ENCODE data around the gene HSD17B2.
"Not testable (repeated sequence)": the region's sequence is repeated elsewhere in the genome, so short reads cannot be mapped to it uniquely, and the experiment has no call there.

Gene HSD17B2

DNA sequence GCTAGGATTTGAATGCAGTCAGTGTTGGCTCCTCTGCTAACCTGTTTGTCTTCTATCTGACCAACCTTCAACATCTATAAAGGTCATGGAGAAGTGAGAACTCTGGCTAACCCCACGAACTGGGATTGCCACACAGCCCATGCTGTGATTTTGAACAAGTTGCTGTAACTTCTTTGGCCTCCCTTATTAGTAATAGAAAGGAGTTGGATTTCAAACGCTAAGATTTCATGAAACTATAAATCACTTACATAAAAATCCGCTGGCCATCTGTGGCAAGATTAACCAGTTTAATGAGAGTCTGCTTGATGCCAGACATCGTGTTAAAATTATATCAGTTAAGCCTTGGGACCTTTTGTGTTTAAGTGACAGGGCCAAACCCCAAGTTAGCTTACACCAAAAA lies 53.4 kb downstream of the HSD17B2 start:
- Mint-ChIP-seq H3K4me1 (no peaks in the 10 kb centered on the region), H3K4me3 (no peak overlapping the region), H3K27ac (no peak overlapping the region), H3K9me3 (no peaks in the 10 kb centered on the region), H3K27me3 (peaks cover 31% of the 10 kb centered on the region), H3K36me3 (no peaks in the 10 kb centered on the region)
- DNase-seq = no peak
- CTCF ChIA-PET = no interaction called here

DNA sequence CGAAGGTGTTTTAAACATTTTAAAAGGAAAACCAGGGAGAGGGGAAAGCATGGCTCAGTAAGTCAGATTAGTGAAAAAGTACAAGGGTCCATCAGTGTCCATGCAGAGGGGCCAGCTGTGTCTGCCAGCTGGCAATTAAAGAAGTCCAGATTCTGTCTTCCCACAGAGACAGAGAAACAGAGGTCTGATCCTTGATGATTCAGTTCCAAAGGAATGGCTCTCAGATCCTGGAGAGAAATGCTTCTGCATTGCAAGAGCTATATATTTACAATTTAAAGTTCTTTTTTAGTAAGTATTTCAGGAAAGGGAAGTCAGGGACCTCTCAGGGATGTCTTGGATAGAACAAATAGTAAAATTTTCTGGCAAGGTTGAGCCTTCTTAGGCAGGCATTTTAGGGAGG lies 56.2 kb downstream of the HSD17B2 start:
- Mint-ChIP-seq H3K27me3 (peaks cover 25% of the 10 kb centered on the region), H3K36me3 (no peaks in the 10 kb centered on the region), H3K27ac (no peak overlapping the region), H3K4me3 (no peak overlapping the region), H3K4me1 (peaks cover 3% of the 10 kb centered on the region), H3K9me3 (no peaks in the 10 kb centered on the region)
- DNase-seq = no peak
- CTCF ChIA-PET = interaction anchor here (0.9 kb wide), 1 partner anchor 139 kb away, joined by 3 read pairs; no protein-coding TSS in a partner anchor

DNA sequence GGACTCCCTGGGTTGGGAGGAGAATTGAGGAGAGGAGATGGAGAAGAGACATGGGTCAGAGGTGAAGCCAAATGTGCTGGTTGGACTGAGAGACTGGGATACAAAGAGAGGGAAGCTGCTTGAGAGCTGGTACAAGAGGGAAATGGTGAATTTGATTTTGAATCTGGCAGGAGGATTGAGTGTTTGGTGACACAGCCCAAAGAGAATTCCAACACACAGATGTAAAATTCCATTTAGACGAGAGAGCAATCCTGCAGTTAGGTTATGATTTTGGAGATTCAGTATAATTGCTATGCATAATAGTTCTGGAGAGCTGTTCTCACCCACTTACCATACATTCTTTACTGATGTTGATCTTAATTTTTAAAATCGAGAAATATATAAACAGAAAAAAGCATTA lies 57.7 kb downstream of the HSD17B2 start:
- Mint-ChIP-seq H3K4me3 (no peak overlapping the region), H3K27me3 (peaks cover 22% of the 10 kb centered on the region), H3K27ac (no peak overlapping the region), H3K36me3 (no peaks in the 10 kb centered on the region), H3K9me3 (no peaks in the 10 kb centered on the region), H3K4me1 (peaks cover 3% of the 10 kb centered on the region)
- no peak for DNase-seq
- CTCF ChIA-PET = no interaction called here

DNA sequence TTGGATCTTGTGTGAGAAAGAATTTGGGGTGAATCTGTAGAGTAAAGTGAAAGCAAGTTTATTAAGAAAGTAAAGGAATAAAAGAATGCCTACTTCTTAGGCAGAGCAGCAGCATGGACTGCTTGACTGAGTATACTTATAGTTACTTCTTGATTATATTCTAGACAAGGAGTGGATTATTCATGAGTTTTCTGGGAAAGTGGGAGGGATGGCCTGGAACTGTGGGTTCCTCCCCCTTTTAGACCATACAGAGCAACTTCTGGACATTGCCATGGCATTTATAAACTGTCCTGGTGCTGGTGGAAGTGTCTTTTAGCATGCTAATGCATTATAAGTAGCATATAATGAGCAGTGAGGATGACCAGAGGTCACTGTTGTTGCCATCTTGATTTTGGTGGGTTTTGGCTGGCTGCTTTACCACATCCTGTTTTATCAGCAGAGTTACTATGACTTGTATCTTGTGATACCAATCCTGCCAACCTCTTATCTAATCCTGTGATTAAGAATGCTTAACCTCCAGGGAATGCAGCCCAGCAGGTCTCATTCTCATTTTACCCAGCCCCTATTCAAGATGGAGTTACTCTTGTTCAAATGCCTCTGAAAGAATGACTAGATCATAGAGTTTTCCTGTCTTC lies 58.7 kb downstream of the HSD17B2 start:
- CTCF ChIA-PET = no interaction called here
- Mint-ChIP-seq H3K9me3 (no peaks in the 10 kb centered on the region), H3K4me3 (no peak overlapping the region), H3K4me1 (peaks cover 3% of the 10 kb centered on the region), H3K27me3 (peaks cover 20% of the 10 kb centered on the region), H3K27ac (no peak overlapping the region), H3K36me3 (no peaks in the 10 kb centered on the region)
- no peak for DNase-seq

DNA sequence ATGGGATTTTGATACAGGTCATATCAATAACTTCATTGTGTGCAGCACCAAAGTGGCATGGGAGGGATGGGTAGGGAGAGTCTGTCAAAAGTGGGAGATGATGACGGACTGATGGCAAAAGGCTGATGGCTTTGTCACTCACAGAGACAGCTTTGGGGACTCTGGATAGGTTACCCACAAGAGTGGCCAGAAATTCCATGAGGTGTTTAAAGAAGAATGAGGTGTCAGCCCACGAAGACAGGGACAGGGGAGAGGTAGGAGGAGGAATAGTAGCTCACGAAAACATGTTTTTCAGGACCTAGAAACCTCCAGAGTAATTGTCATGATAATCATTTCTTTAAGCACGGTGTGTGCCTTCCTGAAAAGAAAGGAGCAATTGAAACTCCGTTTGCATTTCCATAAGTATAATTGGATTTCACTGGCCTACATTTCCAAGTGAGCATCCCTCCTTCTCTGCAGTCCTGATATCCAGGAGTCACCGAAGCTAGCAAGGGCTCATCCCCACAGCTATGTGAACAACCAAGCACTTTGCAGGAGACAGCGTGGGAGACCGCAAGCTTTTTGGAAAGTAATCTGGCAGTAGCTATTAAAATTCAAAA lies 60.0 kb downstream of the HSD17B2 start:
- no peak overlapping the region for H3K27ac Mint-ChIP-seq
- no peaks in the 10 kb centered on the region for H3K9me3 Mint-ChIP-seq
- H3K27me3 Mint-ChIP-seq = peaks cover 15% of the 10 kb centered on the region
- H3K36me3 Mint-ChIP-seq = no peaks in the 10 kb centered on the region
- DNase-seq = no peak
- peaks cover 3% of the 10 kb centered on the region for H3K4me1 Mint-ChIP-seq
- CTCF ChIA-PET = interaction anchor here (0.8 kb wide), 1 partner anchor 59 kb away, joined by 3 read pairs; no protein-coding TSS in a partner anchor
- no peak overlapping the region for H3K4me3 Mint-ChIP-seq

DNA sequence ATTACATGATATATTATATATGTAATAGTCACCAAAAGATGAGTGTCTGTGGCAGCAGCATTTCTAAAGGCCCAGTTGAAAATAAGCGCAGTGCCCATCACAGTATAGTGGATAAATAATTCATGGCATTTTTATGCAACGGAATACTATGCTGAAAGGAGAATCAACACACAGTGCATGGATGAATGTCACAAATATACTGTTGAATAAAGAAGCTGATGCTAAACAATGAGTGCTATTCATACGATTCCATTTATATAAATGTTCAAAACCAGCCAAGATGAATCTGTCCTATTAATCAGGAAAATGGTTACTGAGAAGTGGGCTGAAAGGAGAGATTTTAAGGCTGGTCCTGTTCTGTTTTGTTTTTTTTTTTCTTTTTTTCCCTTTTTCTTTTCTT lies 61.6 kb downstream of the HSD17B2 start:
- peaks cover 3% of the 10 kb centered on the region for H3K4me1 Mint-ChIP-seq

DNA sequence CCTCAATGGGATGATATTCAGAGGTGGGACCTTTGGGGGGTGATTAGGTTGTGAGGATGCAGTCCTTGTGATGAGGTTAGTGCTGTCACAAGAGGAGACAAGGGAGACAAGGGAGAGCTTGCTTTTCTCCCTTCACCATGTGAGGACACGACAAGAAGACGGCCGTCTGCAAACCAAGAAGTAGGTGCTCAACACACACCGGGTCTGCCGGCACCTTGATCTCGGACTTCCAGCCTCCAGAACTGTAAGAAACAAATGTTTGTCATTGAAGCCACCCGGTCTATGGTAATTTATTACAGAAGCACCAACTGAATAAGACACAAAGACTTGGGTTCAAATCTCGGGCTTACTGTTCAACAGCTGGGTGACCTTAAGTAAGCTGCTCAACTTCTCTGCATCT lies 70.1 kb downstream of the HSD17B2 start:
- no peak overlapping the region for H3K27ac Mint-ChIP-seq
- H3K4me3 Mint-ChIP-seq = no peak overlapping the region
- H3K36me3 Mint-ChIP-seq = no peaks in the 10 kb centered on the region
- H3K4me1 Mint-ChIP-seq = no peaks in the 10 kb centered on the region
- peaks cover 5% of the 10 kb centered on the region for H3K27me3 Mint-ChIP-seq
- H3K9me3 Mint-ChIP-seq = no peaks in the 10 kb centered on the region
- CTCF ChIA-PET = no interaction called here
- no peak for DNase-seq

More for the DNA sequence above, 61.6 kb downstream of the HSD17B2 start:
- CTCF ChIA-PET = interaction anchor here (0.7 kb wide), 1 partner anchor 80 kb away, joined by 3 read pairs; no protein-coding TSS in a partner anchor
- Mint-ChIP-seq H3K4me3 (no peak overlapping the region), H3K36me3 (no peaks in the 10 kb centered on the region), H3K27me3 (peaks cover 17% of the 10 kb centered on the region), H3K9me3 (no peaks in the 10 kb centered on the region), H3K27ac (no peak overlapping the region)
- DNase-seq = no peak

DNA sequence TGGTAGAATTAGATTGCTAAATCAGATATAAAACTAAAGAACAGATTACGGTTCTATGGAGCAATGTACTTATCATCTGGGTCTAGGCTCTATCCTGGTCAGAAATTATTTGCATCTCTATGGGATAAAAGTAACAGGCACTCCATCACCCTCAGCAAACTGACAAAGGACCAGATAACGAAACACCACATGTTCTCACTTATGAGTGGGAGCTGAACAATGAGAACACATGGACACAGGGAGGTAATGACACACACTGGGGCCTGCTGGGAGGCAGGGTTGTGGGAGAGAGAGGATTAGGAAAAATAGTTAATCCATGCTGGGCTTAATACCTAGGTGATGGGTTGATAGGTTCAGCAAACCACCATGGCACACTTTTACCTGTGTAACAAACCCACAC lies 73.0 kb downstream of the HSD17B2 start:
- H3K4me1 Mint-ChIP-seq = no peaks in the 10 kb centered on the region
- H3K36me3 Mint-ChIP-seq = no peaks in the 10 kb centered on the region
- no peak for DNase-seq

DNA sequence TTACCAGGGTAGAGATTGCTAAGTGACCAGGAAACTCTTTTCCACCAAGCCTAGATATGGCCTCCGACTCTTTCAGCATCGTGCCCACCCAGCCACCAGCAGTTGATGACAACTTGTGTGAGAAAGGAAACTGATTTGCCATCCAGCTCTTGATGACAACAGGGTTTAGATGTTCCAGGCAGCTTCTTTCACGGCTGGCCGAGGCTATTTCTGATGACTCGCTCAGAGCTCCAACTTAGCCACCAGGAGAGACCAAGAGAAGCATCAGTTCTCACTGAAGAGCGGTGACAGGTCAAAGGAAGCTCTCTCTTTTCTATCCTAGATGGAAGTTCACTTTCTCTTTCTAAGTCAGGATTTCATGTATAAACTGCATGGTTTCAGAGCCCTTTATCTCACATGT lies 73.7 kb downstream of the HSD17B2 start:
- DNase-seq = no peak
- Mint-ChIP-seq H3K27me3 (no peaks in the 10 kb centered on the region), H3K36me3 (no peaks in the 10 kb centered on the region), H3K4me1 (no peaks in the 10 kb centered on the region), H3K4me3 (no peak overlapping the region), H3K27ac (no peak overlapping the region), H3K9me3 (no peaks in the 10 kb centered on the region)
- CTCF ChIA-PET = no interaction called here

More for the DNA sequence above, 73.0 kb downstream of the HSD17B2 start:
- H3K27ac Mint-ChIP-seq = no peak overlapping the region
- H3K27me3 Mint-ChIP-seq = no peaks in the 10 kb centered on the region
- no peak overlapping the region for H3K4me3 Mint-ChIP-seq
- CTCF ChIA-PET = no interaction called here
- H3K9me3 Mint-ChIP-seq = no peaks in the 10 kb centered on the region

DNA sequence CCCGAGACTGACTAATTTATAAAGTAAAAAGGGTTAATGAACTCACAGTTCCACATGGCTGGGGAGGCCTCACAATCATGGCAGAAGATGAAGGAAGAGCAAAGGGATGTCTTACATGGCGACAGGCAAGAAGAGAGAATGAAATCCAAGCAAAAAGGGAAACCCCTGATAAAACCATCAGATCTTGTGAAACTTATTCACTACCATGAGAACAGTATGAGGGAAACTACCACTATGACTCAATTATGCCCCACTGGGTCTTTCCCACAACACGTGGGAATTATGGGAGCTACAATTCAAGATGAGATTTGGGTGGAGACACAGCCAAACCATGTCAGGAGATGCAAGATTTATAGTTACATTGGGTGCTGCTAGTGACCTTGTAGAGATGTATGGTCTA lies 74.2 kb downstream of the HSD17B2 start:
- H3K4me1 Mint-ChIP-seq, CTCF ChIA-PET: not testable (repeated sequence)

DNA sequence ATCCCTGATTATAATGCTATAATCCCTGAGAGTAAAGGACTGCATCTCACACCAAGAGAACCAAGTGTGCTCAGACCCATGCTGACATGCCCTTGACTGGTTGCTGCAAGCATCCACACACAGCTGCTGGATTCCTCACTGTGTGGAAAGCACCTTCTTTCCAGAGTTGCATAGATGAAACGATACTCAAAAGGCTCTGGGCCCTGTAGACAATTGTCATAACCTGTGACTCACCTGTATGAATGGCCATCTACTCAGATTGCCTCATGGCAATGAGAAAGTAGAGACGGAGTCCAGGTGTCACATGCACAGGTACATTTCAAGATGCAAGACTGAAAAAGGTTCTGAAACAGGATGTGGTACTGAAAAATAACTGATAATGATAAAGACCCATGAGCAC lies 76.9 kb downstream of the HSD17B2 start:
- Mint-ChIP-seq H3K4me1 (no peaks in the 10 kb centered on the region), H3K9me3 (no peaks in the 10 kb centered on the region), H3K36me3 (no peaks in the 10 kb centered on the region), H3K27me3 (no peaks in the 10 kb centered on the region), H3K4me3 (no peak overlapping the region), H3K27ac (no peak overlapping the region)
- DNase-seq = no peak
- CTCF ChIA-PET = no interaction called here

More for the DNA sequence above, 74.2 kb downstream of the HSD17B2 start:
- H3K9me3 Mint-ChIP-seq, H3K27me3 Mint-ChIP-seq, DNase-seq, H3K36me3 Mint-ChIP-seq, H3K4me3 Mint-ChIP-seq, H3K27ac Mint-ChIP-seq: not testable (repeated sequence)

DNA sequence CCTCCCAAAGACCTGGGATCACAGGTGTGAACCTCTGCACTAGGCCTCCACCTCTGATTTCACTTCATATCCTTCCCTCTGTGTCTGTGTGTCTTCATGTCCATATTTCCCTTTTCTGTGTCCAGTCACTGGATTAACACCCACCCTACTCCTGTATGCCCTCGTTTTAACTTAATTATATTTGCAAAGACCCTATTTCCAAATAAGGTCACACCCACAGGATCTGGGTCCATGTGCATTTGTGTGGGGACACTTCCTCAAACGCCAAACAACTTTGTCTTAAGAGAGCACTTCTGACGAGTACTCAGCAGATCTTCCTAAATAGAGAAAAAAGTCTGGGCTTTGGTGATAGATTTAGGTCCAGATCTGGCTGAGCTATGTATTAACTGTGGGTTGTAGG lies 78.7 kb downstream of the HSD17B2 start:
- DNase-seq = no peak
- no peaks in the 10 kb centered on the region for H3K36me3 Mint-ChIP-seq
- CTCF ChIA-PET = no interaction called here
- no peak overlapping the region for H3K4me3 Mint-ChIP-seq
- peaks cover 4% of the 10 kb centered on the region for H3K27me3 Mint-ChIP-seq
- no peaks in the 10 kb centered on the region for H3K4me1 Mint-ChIP-seq
- H3K9me3 Mint-ChIP-seq = no peaks in the 10 kb centered on the region
- no peak overlapping the region for H3K27ac Mint-ChIP-seq

DNA sequence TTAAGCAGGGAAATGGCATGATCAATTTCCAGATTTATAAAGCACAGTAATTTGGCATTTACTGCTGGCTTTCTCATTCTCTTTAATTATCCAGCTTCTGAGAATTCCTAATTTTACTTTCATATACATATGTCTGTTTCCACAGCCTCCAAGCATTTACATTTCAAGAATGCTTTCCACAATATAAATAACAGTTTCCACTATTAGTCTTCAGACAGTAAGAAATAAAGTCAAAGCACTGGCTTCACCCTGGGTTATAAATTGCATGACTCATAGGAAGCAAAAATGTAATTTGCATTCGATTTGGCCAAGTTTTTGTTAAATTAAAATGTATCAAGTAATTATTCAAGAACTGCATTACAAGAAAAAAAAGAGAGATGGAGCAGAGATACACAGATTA lies 81.5 kb downstream of the HSD17B2 start:
- no peaks in the 10 kb centered on the region for H3K36me3 Mint-ChIP-seq
- no peak overlapping the region for H3K27ac Mint-ChIP-seq
- CTCF ChIA-PET = no interaction called here
- H3K4me3 Mint-ChIP-seq = no peak overlapping the region
- no peak for DNase-seq
- H3K27me3 Mint-ChIP-seq = peaks cover 4% of the 10 kb centered on the region
- no peaks in the 10 kb centered on the region for H3K4me1 Mint-ChIP-seq
- no peaks in the 10 kb centered on the region for H3K9me3 Mint-ChIP-seq

DNA sequence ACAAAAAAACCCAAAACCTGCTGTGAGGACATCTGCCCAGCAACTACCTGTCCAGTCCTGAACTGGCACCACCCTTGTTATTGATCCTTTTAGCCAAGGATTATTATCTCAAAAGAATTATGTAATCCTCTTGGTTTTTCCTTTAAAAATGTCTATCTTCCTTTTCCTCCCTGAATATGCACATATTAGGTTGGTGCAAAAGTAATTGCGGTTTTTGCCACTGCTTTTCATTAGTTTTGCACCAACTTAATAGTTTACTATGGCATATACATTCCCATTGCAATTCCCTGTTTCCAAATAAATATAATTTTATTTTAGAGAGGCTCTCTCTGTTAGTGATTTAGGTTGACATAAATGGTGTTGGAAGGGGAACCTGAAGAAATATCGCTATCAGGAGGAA lies 83.7 kb downstream of the HSD17B2 start:
- CTCF ChIA-PET = no interaction called here
- H3K4me3 Mint-ChIP-seq = no peak overlapping the region
- no peaks in the 10 kb centered on the region for H3K4me1 Mint-ChIP-seq
- peaks cover 8% of the 10 kb centered on the region for H3K27me3 Mint-ChIP-seq
- no peaks in the 10 kb centered on the region for H3K36me3 Mint-ChIP-seq
- DNase-seq = no peak
- H3K9me3 Mint-ChIP-seq = no peaks in the 10 kb centered on the region
- no peak overlapping the region for H3K27ac Mint-ChIP-seq

DNA sequence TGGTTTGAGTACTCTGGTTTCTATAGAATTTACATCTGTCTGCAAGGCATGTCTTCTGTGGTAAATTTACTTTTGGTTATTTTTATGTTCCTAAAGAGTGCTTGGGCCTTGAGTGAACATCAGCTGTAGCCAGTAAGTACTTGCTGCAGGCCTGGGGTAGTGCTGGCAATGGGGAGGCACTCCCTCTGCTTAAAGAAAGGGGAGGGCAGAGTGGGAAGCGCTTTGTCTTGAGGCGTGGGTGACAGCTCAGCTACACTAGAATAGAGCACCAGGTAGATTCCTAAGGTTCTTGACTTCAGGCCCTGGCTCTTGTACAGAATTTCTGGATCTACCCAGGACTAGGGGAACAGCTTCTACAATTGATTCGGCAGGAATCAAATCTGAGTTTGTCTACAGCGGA lies 84.4 kb downstream of the HSD17B2 start:
- CTCF ChIA-PET = no interaction called here
- Mint-ChIP-seq H3K27ac (no peak overlapping the region), H3K4me3 (no peak overlapping the region), H3K27me3 (peaks cover 8% of the 10 kb centered on the region), H3K9me3 (no peaks in the 10 kb centered on the region), H3K36me3 (no peaks in the 10 kb centered on the region), H3K4me1 (no peaks in the 10 kb centered on the region)
- no peak for DNase-seq

All from activated naive CD4-positive, alpha-beta T cell treated with anti-CD3 and anti-CD28 coated beads, Interleukin-2, amount 10 ng/mL, durations not matched to agents 7 days and 5 days (primary cell).